ENCODE data around the gene FREY1.

The FREY1 gene

GRCh38 chr11:45939836-45940235, 32.8 kb upstream of the FREY1 start:
- no peak overlapping the region for H3K4me3 ChIP-seq (ENCODE audit: low read depth, low read length)
- no peak for TF ChIP-seq CTCF (IDR thresholded peaks at IDR 0.05; ENCODE audit: low read depth, low read length)

- H3K4me3 ChIP-seq (ENCODE audit: low read depth, low read length) = no peak overlapping the region
- TF ChIP-seq CTCF (IDR thresholded peaks at IDR 0.05; ENCODE audit: low read depth, low read length) = no peak
These were observed 30.8 kb upstream of the FREY1 start for GRCh38 chr11:45937916-45938315.

GRCh38 chr11:45936511-45937054, 29.5 kb upstream of the FREY1 start:
- no peak for TF ChIP-seq CTCF (IDR thresholded peaks at IDR 0.05; ENCODE audit: low read depth, low read length)

GRCh38 chr11:45935349-45936064, 28.4 kb upstream of the FREY1 start:
- H3K4me3 ChIP-seq (ENCODE audit: low read depth, low read length) = no peak overlapping the region
- TF ChIP-seq CTCF (IDR thresholded peaks at IDR 0.05; ENCODE audit: low read depth, low read length) = no peak

More at GRCh38 chr11:45936511-45937054, 29.5 kb upstream of the FREY1 start:
- no peak overlapping the region for H3K4me3 ChIP-seq (ENCODE audit: low read depth, low read length)

- H3K4me3 ChIP-seq (ENCODE audit: low read depth, low read length) = no peak overlapping the region
- no peak for TF ChIP-seq CTCF (IDR thresholded peaks at IDR 0.05; ENCODE audit: low read depth, low read length)
These were observed 27.7 kb upstream of the FREY1 start for GRCh38 chr11:45934580-45935318.

GRCh38 chr11:45933846-45934579, 26.9 kb upstream of the FREY1 start:
- TF ChIP-seq CTCF (IDR thresholded peaks at IDR 0.05; ENCODE audit: low read depth, low read length) = no peak
- H3K4me3 ChIP-seq (ENCODE audit: low read depth, low read length) = no peak overlapping the region
